Panc1 (cell line): Measurements from ENCODE around the gene RAB3IP.

Experiments
- POLR2AphosphoS5 ChIP-seq: IDR thresholded peaks from 2 replicates; pipeline ENCODE4 v1.6.1; 2012; ENCODE audit warnings: mild to moderate bottlenecking, low read depth, low read length, moderate library complexity
- TCF7L2 ChIP-seq: IDR thresholded peaks from 2 replicates; pipeline ENCODE4 v1.6.1; 2011; ENCODE audit warnings: mild to moderate bottlenecking, low read depth, low read length, inconsistent platforms
- TF ChIP-seq, protein P1 (sequence below): fragments of 450-650 bp; IDR thresholded peaks from 2 replicates; pipeline ENCODE4 v1.5.1; 2017; ENCODE audit warnings: mild to moderate bottlenecking

DNA sequence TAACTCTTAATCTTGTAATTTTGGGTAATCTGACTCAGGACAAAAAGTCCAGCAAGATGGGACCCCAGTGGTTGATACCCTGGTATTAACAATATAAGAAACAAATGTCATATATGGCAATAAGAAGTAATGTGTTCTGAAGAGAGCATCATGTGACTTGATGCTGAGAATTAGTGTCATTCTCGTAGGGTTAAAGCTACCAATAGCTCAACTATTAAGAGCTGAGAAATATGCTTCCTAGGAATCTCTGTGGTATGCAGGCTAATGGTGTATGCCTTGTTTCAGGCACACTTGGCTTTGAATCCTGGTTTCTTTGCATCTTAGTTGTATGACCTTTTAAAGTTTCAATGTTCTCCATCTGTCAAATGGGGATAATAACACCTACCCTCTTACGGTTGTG is 95.5 kb downstream of the RAB3IP start:
- TF ChIP-seq, protein P1, sequence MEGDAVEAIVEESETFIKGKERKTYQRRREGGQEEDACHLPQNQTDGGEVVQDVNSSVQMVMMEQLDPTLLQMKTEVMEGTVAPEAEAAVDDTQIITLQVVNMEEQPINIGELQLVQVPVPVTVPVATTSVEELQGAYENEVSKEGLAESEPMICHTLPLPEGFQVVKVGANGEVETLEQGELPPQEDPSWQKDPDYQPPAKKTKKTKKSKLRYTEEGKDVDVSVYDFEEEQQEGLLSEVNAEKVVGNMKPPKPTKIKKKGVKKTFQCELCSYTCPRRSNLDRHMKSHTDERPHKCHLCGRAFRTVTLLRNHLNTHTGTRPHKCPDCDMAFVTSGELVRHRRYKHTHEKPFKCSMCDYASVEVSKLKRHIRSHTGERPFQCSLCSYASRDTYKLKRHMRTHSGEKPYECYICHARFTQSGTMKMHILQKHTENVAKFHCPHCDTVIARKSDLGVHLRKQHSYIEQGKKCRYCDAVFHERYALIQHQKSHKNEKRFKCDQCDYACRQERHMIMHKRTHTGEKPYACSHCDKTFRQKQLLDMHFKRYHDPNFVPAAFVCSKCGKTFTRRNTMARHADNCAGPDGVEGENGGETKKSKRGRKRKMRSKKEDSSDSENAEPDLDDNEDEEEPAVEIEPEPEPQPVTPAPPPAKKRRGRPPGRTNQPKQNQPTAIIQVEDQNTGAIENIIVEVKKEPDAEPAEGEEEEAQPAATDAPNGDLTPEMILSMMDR = no peak
- TF ChIP-seq TCF7L2 (no peak), POLR2AphosphoS5 (no peak)
